ENCODE results near the gene TRIO.

Gene TRIO

DNA sequence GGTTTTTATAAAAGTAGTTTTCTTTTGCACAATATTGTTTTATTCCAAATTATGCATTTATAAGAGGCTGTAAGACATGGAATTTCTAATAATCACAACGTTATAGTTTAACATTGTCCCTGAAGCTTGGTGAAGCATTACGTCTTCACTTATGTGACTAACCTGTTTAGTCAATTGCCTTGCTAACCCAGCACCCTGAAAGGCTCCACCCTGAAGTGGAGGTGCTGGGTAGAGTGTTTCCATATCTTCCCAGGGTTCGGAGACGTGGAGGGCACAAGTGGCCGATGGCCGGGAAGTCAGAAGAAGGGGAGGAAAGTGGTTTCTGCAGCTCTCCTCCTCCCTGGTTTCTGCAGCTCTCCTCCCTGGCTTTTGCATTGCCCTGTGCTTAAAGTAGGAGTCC, 83.4 kb downstream of the TRIO start:
- no peak for DNase-seq (ENCODE audit: low spot score)

DNA sequence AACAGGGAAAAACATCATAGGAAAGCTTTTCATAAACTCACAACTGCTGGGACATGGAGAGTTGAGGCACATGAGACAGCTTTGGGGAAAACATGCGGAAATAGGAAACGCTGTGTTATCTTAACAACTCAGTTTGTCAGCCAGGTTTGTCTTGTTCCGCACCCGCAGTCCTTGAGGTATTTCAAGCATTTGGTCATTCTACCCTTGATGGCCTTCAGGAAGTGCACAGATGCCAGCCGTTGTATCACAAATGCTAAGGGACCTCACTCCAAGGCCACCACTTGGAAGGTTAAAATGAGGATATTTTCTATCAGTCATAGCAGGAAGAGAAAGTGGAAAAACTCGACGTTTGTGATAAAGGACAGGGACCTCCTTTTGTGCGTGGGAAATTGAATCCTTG, 83.8 kb downstream of the TRIO start:
- no peak for DNase-seq (ENCODE audit: low spot score)

DNA sequence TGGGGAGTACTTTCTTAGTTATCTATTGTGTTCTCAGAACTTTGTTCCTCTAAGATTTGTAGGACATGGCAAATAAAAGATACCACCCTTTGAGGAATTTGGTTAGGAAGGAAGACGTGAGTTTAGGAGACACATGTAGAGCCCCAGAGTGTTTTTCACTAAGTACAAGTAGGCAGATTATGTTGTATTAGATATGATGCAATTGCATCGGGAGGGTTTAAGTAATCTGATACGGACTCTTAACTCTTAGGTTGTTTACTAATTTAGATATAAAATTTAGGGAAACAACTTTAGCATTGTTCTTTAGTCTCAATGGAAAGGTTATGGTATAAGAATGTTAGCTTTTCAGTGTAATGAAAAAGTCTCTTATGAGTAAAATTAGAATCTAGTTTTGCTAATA, 84.4 kb downstream of the TRIO start:
- DNase-seq (ENCODE audit: low spot score), result no peak

DNA sequence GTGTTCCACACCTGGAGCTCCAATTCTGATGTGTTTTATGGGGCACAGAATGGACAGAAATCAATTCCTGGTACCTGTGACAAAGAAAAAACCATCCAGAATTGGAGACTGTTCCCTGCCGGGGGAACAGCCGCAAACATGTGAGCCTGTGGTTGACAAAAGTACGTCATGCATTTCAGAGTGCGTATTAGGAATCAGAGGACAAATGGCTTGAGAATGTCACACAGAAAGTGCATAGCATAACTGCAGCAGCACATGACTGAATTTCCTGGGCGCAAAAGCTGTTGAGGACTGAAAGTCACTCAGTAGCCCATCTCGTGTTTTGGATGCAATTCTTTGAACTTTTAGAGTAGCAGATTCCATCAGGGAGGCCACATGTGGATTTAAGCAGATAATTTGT, 85.1 kb downstream of the TRIO start:
- no peak for DNase-seq (ENCODE audit: low spot score)

DNA sequence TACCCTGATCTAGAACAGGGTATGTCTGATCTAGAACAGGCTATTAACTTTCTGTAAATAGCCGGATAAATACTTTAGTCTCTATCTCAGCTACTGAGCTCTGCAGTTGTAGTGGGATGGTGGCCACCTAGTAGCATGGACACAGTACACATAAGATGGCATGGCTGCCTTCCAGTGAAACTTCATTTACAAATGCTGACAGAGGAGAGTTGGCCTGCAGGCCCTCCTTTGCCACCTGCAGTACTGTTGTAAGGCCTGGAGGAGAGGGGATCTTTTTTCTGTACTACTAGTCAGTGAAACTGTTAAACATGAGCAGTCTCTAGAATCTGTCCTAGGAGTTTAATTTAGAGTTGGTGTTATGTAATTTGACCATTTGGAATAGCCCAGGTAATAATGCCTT, 86.0 kb downstream of the TRIO start:
- no peak for DNase-seq (ENCODE audit: low spot score)

DNA sequence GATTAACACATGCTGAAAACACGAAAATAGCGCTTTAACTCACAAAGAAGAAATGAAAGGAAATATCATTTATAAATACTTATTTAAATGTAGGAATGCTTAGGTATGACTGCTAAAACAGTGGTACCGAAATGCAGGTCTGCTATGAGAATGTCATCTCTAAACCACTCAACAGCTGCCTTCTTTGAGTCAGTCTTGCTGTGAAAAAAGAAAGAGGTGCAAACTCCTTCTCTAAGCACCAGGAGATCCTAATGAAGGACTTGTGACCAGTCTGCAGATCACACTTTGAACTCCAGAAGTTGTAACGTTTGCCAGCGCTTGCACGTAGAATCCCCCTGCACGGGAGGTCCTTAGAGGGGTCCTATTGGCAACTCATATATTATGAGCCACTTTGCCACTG, 86.6 kb downstream of the TRIO start:
- DNase-seq (ENCODE audit: low spot score), result no peak

DNA sequence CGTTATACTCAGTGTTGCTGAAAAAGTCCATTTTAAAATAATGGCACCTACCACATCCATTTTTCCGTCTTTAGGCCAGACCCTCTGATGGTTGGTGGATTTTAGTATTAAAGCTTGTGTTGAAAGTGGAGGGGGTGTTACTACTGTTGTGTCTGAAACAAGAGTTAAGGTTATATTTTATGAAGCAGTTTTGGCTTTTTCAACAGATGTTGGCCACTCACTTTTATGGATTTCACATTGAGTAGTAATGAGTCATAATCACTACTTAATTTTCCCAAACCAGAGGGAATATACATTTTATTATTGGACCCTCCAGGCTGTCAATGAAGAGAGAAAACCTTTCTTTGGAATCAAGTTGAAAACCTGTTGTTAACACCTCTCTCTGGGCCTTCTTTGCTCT, 88.0 kb downstream of the TRIO start:
- DNase-seq (ENCODE audit: low spot score), result no peak

DNA sequence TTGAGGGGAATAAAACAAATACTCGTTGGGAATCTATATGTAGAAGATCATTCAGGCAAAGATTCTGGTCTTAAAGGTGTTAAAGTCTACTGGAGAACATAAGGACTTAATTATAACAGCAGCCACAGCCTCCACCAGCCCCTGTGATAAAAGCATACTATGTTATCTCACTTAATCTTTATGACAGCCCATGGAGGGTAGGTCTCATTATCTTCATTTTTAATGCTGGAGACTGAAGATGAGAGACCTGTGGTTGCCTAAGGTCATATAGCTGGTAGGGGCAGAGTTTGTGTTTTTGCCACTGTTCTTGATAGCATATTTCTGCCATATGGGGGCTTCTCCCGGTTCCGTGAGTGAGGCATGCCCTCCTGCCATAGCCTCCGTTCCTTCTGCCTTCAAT, 88.7 kb downstream of the TRIO start:
- no peak for DNase-seq (ENCODE audit: low spot score)

DNA sequence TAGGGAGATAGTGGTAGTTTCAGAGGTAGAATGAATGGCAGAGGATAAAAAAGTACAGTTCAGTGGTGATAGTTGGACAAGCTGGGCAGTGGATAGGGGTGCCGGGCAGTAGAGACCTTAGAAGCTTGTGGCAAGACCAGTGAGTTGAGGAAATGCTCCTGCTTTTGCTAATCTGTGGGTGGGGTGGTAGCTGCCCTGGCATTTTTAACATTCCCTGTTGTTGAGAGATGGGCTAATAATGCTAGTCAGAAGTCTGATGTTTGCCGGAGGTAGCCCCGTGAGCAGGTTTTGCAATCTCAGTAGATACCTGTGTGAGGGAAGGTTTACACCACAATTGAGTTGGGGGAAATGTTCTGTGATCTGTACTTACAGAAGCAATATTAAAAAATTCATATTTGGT, 91.1 kb downstream of the TRIO start:
- DNase-seq (ENCODE audit: low spot score), result no peak

DNA sequence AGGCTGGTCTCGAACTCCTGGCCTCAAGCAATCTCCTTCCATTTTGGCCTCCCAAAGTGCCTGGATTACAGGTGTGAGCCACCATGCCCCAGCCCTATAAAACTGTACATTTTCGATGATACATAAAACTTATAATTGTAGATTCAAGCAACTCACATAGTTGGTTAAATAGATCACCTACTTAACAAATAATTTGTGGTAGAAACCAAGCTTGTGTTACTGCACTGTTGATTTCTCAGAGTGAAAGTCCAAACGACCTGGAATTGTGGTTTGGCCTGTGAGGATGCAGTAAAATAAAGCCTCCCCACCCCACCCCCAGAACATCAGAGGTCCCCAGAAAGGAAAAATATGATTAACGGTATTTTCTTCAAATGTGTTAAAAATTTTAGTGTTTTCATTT, 92.7 kb downstream of the TRIO start:
- no peak for DNase-seq (ENCODE audit: low spot score)

DNA sequence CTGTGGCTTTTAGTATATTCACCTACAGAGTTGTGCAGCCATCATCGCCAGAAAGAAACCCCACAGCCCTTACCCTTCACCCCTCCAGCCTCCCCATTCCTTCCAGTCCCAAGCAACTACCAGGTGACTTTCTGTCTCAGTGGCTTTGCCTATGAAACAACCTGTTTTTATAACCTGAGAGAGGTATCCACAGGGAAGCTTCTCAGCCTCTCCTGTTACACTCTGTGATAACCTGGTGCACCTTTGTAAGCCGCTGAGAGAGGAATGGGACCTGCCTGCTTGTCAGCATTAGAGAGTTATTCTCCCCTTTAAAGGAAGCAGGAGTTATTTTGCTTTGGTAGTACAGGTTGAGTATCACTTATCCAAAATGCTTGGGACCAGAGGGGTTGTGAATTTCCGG, 93.6 kb downstream of the TRIO start:
- no peak for DNase-seq (ENCODE audit: low spot score)

DNA sequence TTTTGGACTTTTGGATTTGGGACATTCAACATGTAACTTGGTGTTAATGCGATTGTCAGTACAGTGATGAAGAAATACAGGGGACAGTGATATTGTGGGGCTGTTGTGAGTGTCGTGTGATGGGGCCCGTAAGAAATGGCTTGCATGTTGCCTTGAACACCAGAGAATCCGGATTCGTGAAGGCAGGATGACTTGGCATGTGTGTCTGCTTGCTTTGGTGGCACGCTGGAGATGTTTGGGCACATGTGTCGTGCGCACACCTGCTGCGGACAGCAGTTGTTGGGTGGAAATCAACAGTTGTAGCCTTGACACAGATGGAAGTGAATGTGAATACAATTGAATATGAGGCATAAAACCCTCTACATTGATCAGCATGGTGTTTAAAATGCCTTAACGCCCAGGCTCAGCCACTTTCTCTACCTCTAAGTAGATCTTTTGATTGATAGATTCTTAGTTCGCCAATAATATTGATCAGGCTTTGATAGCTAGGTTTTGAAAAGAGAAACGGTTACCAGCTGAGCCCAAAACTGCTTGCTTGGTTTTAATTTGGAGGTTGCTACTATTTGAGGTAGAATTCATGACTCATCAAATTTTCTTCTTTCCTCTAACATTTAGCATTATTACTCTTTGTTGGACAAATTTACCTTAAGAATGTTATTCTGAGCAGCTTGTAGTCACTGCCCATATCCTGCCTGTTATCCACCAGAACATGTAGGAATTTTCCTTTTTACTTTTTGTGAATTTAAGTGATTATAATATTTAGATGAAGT, 94.4 kb downstream of the TRIO start:
- no peak for DNase-seq (ENCODE audit: low spot score)

DNA sequence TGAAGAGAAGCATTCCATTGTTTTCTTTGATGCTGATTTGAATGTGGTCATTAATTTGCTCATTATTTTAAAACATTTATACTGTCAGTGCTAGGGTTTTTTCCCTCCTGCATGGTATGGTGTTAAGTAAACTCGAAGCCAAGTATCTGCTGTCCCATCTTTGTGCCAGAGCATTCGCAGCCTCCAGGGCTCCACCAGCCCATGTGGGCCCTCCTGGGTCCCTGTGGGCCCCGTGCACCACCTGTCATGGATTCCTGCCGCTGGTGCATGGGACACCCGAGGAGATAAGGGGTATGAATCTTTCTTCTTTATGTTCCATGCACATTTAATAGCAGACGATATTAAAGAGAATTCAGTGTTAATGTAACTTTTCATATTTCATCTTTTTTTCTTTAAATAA, 95.1 kb downstream of the TRIO start:
- no peak for DNase-seq (ENCODE audit: low spot score)

DNA sequence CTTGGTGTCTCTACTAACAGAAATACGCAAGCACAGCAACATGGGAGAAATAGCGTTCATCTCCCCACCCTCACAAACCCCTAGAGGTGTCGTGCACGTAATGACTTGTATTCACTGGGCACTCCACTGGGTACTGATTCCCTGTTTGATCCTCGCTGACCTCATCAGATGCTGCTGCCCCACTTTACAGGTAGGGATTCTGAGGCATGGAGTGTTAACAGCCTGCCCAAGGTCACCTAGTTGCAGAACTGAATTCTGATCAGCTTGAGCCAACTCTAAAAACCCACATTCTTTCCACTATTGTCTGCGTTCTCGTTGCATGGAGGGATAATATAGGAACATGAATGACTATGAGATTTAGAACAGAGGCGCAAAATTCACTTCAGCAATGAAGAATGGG, 96.3 kb downstream of the TRIO start:
- no peak for DNase-seq (ENCODE audit: low spot score)

DNA sequence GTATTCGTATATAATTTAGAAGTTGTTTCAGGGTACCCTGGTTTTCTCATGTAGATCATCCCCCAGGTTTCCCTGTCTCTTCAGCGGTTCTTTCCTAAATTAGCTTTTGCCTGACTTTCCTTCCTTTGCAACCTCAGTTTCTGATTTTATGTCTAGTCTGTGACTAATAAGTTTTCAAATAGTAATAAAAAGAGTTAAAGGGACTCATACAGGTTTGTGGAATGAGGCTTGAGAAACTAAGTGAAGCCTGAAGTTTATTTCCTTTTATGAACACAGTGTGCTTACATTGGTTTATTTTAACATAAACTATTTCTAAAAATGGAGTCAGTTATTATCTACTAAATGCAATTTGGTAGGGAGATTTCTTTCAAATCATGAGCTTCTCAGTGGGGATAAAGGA, 96.8 kb downstream of the TRIO start:
- DNase-seq (ENCODE audit: low spot score), result no peak

DNA sequence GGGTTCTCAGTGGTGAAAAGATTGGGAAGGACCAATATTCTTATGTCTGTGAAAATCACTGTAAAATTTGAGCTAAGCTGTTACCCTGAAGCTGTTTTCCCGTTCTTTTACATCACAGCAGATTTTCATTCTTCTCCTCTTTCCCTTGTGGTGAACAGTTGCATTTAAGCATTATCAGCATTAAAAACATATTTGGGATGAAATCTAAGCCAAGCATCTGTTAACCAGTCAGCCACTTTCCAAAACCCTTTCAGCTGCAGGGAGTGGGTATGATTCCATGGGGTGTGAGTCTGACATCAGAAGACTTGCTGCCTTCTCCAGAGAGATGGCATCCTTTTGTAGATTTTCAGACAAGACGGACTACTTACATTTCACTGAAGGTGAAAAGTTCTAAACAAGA, 97.2 kb downstream of the TRIO start:
- DNase-seq (ENCODE audit: low spot score), result no peak

DNA sequence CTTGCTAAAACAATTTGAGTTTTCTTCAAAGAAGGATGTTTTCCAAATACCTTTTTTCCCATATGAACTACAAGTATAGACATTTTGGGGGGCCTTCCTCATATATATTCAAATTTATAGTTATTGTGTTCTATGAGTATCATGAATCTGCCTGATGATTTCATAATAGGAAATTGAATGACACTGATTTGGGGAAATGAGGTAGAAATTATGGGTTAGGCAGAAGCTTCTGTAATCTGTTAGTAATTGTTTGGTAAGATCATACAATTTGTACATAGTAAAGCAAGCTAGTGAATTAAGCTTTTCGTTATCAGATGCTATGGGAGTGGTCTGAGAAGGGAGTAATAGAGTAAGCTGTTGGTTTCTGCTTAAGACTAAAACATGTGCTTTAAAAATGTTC, 98.0 kb downstream of the TRIO start:
- no peak for DNase-seq (ENCODE audit: low spot score)

DNA sequence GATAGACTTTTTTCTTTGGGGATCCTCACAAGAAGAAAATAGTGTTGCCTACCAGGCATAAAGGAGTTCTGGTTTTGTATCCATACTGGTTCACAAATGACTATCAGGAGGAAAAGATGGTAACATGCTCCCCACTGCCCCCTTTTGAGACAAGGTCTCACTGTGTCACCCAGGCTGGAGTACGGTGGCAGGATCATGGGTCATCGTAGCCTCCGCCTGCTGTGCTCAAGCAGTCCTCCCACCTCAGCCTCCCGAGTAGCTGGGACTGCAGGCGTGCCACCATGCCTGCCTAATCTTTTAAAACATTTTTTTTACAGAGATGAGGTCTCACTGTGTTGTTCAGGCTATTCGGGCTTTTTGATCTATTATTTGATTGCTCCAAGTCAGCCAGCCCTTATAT, 99.3 kb downstream of the TRIO start:
- no peak for DNase-seq (ENCODE audit: low spot score)

DNA sequence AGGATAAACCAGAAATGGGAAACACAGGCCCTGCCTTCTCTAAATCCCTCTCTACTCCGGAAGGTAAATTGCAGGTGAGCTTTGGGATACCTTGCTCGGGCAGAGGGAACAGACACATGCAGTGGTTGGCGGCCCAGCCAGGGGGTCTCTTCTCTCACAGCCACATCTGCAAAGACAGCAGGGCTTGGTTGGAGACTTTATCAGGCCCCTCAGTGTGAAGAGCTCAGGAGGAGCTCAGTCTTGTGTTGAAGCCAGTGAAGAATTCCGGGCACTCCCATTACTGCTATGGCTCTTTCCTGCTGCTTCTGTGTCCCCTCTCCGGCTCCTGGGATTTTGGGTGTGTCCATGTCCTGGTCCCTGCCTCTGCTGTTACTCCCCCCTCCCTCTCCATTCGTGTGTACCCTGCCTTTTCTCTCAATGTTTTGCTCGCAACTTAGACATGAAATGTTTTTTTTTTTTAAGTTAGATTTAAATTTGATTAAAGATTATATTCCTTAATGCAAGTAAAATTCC, 99.8 kb downstream of the TRIO start:
- DNase-seq (ENCODE audit: low spot score), result no peak

DNA sequence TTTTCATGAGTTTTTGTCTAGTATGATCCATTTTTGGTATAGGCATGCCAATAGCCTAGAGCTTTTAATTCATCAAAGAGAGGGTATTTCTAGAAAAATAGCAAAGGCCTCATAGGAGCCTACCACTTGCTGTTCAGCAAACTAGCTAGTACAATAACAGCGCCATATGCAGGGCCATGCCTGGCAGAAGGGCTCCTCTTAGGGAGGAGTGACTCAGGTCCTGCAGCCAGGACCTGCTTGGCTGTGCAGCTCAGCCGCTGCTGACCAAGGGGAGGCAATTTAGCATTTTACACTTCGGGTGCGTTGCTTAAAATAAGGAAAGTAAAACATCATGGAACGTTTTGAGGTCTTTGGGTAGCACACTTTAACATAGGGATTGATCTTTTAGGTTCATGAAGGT, 100.6 kb downstream of the TRIO start:
- DNase-seq (ENCODE audit: low spot score), result no peak

DNA sequence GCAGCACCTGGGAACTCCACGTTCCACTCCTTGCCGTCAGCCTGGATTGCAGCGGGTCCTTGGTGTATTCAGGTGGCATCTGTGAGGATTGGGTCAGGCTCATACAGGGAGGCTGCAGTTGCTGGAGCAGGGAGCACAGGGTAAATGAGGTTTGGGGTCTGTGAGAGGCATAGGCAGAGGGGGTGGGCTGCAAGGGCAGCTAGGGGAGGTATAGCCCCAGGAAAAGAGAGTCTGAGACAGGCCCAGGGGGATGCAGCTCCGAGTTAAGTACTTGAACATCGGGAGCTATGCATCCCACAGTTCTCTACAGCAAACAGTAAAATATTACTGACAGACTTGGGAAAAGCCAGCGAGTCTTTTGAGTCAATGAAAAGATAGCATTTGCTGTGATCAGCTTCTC, 101.6 kb downstream of the TRIO start:
- no peak for DNase-seq (ENCODE audit: low spot score)

DNA sequence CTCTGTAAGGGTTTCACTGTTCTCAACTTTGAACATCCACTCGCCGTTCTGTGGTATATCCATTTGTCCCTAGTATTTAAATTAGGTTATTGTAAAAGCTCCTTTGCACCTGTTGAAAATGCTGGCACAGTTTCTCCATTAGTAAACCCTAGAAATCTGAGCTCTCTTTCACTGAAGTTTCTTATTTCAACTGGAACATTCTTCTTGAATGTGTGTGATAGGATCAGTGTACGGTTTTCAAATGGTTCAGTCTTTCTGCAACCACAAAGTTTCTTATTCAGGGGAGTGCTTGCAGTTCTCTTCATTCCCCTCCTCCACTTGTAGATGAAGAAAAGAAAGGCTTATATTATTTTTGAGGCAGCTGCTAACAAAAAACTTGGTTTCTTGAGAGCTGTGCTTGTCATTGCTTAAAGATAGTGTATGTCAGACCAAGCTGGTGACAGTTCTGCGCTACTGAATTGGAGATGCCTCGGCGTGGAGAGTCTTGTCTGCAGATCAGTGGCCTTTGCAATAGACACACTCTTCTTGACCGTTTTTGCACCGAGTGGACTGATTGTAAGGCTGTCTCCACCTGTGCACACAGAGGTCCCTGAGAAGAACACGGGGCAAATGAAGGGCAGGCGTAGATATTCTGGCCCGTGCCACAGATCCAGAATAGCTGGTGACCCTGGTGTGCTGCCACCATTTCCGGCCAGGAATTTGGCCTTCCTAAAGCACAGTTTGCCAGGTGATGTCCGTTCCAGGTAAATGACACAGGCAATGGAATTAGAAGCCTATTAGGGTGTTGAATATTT, 102.2 kb downstream of the TRIO start:
- no peak for DNase-seq (ENCODE audit: low spot score)

DNA sequence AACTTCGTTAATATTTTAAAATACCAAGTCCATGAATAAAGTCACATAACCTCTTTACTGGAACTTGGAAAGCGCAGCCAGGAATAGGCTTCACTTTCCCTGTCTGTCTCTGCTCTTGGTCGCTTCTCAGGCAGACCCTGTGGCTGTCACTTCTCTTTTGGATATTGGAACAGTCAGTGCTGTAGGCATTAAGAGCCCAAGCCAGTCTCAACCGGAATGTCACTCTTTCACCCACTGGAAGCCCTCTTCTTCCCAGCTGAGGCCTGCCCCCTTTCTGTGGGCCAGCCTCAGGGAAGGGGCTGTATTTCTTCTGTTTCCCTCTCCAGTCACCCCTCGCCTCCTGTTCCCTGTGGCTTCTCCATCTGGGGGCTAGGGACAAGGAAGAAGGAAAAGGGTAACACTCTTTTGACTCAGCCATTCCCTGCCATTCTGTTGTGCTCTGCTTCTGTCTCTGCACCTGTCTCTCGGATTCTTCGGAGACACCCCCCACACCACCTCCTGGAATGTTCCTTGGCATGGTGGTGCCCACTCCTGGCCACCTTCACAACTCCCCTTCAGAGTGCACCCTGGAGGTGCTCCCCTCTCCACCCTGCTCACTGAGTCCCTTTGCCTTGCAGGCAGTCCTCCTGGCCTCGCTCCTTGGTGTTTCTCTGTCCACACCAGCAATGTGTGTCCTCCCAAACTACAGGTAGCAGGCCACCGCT, 103.4 kb downstream of the TRIO start:
- DNase-seq (ENCODE audit: low spot score), result no peak
